HEK293 (cell line): Measurements from ENCODE around the gene SLC45A2.

Experiments
- ZNF2 ChIP-seq: fragments of 450-650 bp; formaldehyde crosslinking; IDR thresholded peaks from 2 replicates; pipeline ENCODE4 v1.5.1; 2016; ENCODE audit warnings: missing biosample characterization, missing genetic modification characterization
- TF ChIP-seq, protein P1 (sequence below): fragments of 450-650 bp; formaldehyde crosslinking; IDR thresholded peaks from 2 replicates; pipeline ENCODE4 v1.5.1; 2016; ENCODE audit warnings: missing biosample characterization, missing genetic modification characterization

DNA sequence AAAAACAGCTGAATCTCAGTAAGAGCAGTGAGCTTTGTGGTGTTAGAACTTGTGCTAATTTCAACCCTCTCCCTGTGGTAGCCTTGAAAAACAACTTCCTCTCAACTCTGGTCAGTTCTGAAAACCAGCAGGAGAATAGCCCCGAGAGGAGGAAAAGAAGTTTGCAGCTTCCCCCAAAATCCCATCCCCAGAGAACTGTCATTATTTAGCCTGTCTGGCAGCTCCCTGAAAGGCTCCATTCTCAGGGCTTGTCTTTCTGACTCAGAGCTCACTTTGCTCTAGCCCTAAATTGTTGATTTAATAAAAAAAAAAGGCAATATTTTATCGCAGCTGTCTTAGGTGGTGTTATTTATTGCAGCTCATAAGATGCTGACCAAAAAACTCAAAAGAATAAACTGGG is 11.4 kb upstream of the SLC45A2 start:
- TF ChIP-seq, protein P1, sequence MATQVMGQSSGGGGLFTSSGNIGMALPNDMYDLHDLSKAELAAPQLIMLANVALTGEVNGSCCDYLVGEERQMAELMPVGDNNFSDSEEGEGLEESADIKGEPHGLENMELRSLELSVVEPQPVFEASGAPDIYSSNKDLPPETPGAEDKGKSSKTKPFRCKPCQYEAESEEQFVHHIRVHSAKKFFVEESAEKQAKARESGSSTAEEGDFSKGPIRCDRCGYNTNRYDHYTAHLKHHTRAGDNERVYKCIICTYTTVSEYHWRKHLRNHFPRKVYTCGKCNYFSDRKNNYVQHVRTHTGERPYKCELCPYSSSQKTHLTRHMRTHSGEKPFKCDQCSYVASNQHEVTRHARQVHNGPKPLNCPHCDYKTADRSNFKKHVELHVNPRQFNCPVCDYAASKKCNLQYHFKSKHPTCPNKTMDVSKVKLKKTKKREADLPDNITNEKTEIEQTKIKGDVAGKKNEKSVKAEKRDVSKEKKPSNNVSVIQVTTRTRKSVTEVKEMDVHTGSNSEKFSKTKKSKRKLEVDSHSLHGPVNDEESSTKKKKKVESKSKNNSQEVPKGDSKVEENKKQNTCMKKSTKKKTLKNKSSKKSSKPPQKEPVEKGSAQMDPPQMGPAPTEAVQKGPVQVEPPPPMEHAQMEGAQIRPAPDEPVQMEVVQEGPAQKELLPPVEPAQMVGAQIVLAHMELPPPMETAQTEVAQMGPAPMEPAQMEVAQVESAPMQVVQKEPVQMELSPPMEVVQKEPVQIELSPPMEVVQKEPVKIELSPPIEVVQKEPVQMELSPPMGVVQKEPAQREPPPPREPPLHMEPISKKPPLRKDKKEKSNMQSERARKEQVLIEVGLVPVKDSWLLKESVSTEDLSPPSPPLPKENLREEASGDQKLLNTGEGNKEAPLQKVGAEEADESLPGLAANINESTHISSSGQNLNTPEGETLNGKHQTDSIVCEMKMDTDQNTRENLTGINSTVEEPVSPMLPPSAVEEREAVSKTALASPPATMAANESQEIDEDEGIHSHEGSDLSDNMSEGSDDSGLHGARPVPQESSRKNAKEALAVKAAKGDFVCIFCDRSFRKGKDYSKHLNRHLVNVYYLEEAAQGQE (tag by site-specific recombination) = no peak
- no peak for TF ChIP-seq ZNF2
